ENCODE measurements around the gene ANO7. TPM values are rescaled to one million over a fixed set of nuclear protein-coding genes. Genes with fewer than 3 reads are reported as not detected.

ANO7 gene
- total RNA-seq, 5 donors from 2014 or later (not counting 1 experiment from before 2014, with no cell fraction given): 0.53 to 0.60 (median 0.53) TPM; not detected in 2

GRCh38 chr2:241230435-241230834 is 42.0 kb downstream of the ANO7 start:
- 97% methylated on average over 9 of the region's 19 CpGs for WGBS (ENCODE audit: insufficient coverage)
- Histone ChIP-seq H3K27ac (ENCODE audit: low read length) (no peak overlapping the region), H3K27me3 (replicated peaks in 1 of 2; ENCODE audit: control insufficient read depth in 2 of 2, extremely low read depth in 1 of 2, insufficient read depth in 2 of 2, low read length in 1 of 2) (no peaks in the 10 kb centered on the region), H3K36me3 (ENCODE audit: control insufficient read depth in 2 of 2, extremely low read depth in 1 of 2, insufficient read depth in 1 of 2, low read length in 1 of 2) (peaks cover 30 to 72% of the 10 kb centered on the region in 2 donors), H3K9me3 (no peaks in the 10 kb centered on the region), H3K4me3 (ENCODE audit: control insufficient read depth in 1 of 2, extremely low read depth in 1 of 2, low read length in 1 of 2) (no peak overlapping the region), H3K4me1 (ENCODE audit: control insufficient read depth in 1 of 2, extremely low read depth in 1 of 2, insufficient read depth in 2 of 2, low read length in 2 of 2) (no peaks in the 10 kb centered on the region)
- no peaks in the 10 kb centered on the region for H3K27me3 Mint-ChIP-seq
- H3K9me3 Mint-ChIP-seq: no peaks in the 10 kb centered on the region
- H3K27ac Mint-ChIP-seq: no peak overlapping the region
- CTCF ChIA-PET: no interaction called here
- no peak for DNase-seq
- H3K4me1 Mint-ChIP-seq: no peaks in the 10 kb centered on the region
- POLR2A ChIA-PET: interaction anchor here in 1 of 2 donors (0.7 kb wide), 1 partner anchor 369 kb away, joined by 5 read pairs; no protein-coding TSS in a partner anchor
- H3K4me3 Mint-ChIP-seq: no peak overlapping the region
- peaks cover 74% of the 10 kb centered on the region for H3K36me3 Mint-ChIP-seq
- ATAC-seq (replicated peaks in 1 of 4): no peak

- CTCF ChIA-PET: no interaction called here
- POLR2A ChIA-PET: no interaction called here
Observed at GRCh38 chr2:241232736-241233575, 44.5 kb downstream of the ANO7 start.

GRCh38 chr2:241234066-241234790 is 45.8 kb downstream of the ANO7 start:
- Mint-ChIP-seq H3K9me3 (no peaks in the 10 kb centered on the region), H3K27ac (no peak overlapping the region), H3K4me1 (no peaks in the 10 kb centered on the region), H3K36me3 (peaks cover 91% of the 10 kb centered on the region), H3K4me3 (no peak overlapping the region), H3K27me3 (no peaks in the 10 kb centered on the region)
- ChIA-PET POLR2A (no interaction called here), CTCF (interaction anchor here in 1 of 2 donors (0.5 kb wide), 1 partner anchor 13 kb away, joined by 3 read pairs; no protein-coding TSS in a partner anchor)
- no peak overlapping the region for H3K27ac ChIP-seq (ENCODE audit: low read length)
- H3K4me3 ChIP-seq (ENCODE audit: control insufficient read depth in 1 of 2, extremely low read depth in 1 of 2, low read length in 1 of 2): no peak overlapping the region
- peaks cover 38 to 91% of the 10 kb centered on the region in 2 donors for H3K36me3 ChIP-seq (ENCODE audit: control insufficient read depth in 2 of 2, extremely low read depth in 1 of 2, insufficient read depth in 1 of 2, low read length in 1 of 2)
- no peaks in the 10 kb centered on the region for H3K27me3 ChIP-seq (replicated peaks in 1 of 2; ENCODE audit: control insufficient read depth in 2 of 2, extremely low read depth in 1 of 2, insufficient read depth in 2 of 2, low read length in 1 of 2)
- 95% methylated on average over 11 of the region's 21 CpGs for WGBS (ENCODE audit: insufficient coverage)
- no peaks in the 10 kb centered on the region for H3K9me3 ChIP-seq
- no peak for DNase-seq
- ATAC-seq (replicated peaks in 1 of 4): no peak
- H3K4me1 ChIP-seq (ENCODE audit: control insufficient read depth in 1 of 2, extremely low read depth in 1 of 2, insufficient read depth in 2 of 2, low read length in 2 of 2): no peaks in the 10 kb centered on the region

More at GRCh38 chr2:241232736-241233575, 44.5 kb downstream of the ANO7 start:
- Histone ChIP-seq H3K27ac (ENCODE audit: low read length) (no peak overlapping the region), H3K9me3 (no peaks in the 10 kb centered on the region), H3K4me3 (ENCODE audit: control insufficient read depth in 1 of 2, extremely low read depth in 1 of 2, low read length in 1 of 2) (no peak overlapping the region), H3K36me3 (ENCODE audit: control insufficient read depth in 2 of 2, extremely low read depth in 1 of 2, insufficient read depth in 1 of 2, low read length in 1 of 2) (peaks cover 29 to 91% of the 10 kb centered on the region in 2 donors), H3K27me3 (replicated peaks in 1 of 2; ENCODE audit: control insufficient read depth in 2 of 2, extremely low read depth in 1 of 2, insufficient read depth in 2 of 2, low read length in 1 of 2) (no peaks in the 10 kb centered on the region), H3K4me1 (ENCODE audit: control insufficient read depth in 1 of 2, extremely low read depth in 1 of 2, insufficient read depth in 2 of 2, low read length in 2 of 2) (no peaks in the 10 kb centered on the region)
- H3K4me3 Mint-ChIP-seq: no peak overlapping the region
- ATAC-seq (replicated peaks in 1 of 4) (no peak), DNase-seq (no peak)
- no peaks in the 10 kb centered on the region for H3K27me3 Mint-ChIP-seq
- no peaks in the 10 kb centered on the region for H3K9me3 Mint-ChIP-seq
- WGBS (ENCODE audit: insufficient coverage): 95% methylated on average over 8 of the region's 13 CpGs
- no peaks in the 10 kb centered on the region for H3K4me1 Mint-ChIP-seq
- H3K27ac Mint-ChIP-seq: no peak overlapping the region
- H3K36me3 Mint-ChIP-seq: peaks cover 86% of the 10 kb centered on the region

- H3K4me1 ChIP-seq (ENCODE audit: control insufficient read depth in 1 of 2, extremely low read depth in 1 of 2, insufficient read depth in 2 of 2, low read length in 2 of 2): no peaks in the 10 kb centered on the region
- peaks cover 44 to 92% of the 10 kb centered on the region in 2 donors for H3K36me3 ChIP-seq (ENCODE audit: control insufficient read depth in 2 of 2, extremely low read depth in 1 of 2, insufficient read depth in 1 of 2, low read length in 1 of 2)
- ChIA-PET CTCF (interaction anchor here in 1 of 2 donors (0.5 kb wide), 1 partner anchor 12 kb away, joined by 3 read pairs; no protein-coding TSS in a partner anchor), POLR2A (no interaction called here)
- Mint-ChIP-seq H3K27ac (no peak overlapping the region), H3K4me3 (no peak overlapping the region), H3K4me1 (no peaks in the 10 kb centered on the region), H3K36me3 (peaks cover 93% of the 10 kb centered on the region), H3K27me3 (no peaks in the 10 kb centered on the region), H3K9me3 (no peaks in the 10 kb centered on the region)
- H3K27ac ChIP-seq (ENCODE audit: low read length): no peak overlapping the region
- no peak for DNase-seq
- no peaks in the 10 kb centered on the region for H3K9me3 ChIP-seq
- no peak overlapping the region for H3K4me3 ChIP-seq (ENCODE audit: control insufficient read depth in 1 of 2, extremely low read depth in 1 of 2, low read length in 1 of 2)
- WGBS (ENCODE audit: insufficient coverage): 96% methylated on average over 19 of the region's 26 CpGs
- no peak for ATAC-seq (replicated peaks in 1 of 4)
- H3K27me3 ChIP-seq (replicated peaks in 1 of 2; ENCODE audit: control insufficient read depth in 2 of 2, extremely low read depth in 1 of 2, insufficient read depth in 2 of 2, low read length in 1 of 2): no peaks in the 10 kb centered on the region
Observed at GRCh38 chr2:241234962-241235740, 46.7 kb downstream of the ANO7 start.

GRCh38 chr2:241235859-241236593 is 47.5 kb downstream of the ANO7 start:
- no peak overlapping the region for H3K4me3 ChIP-seq (ENCODE audit: control insufficient read depth in 1 of 2, extremely low read depth in 1 of 2, low read length in 1 of 2)
- H3K27ac ChIP-seq (ENCODE audit: low read length): no peak overlapping the region
- DNase-seq (no peak), ATAC-seq (replicated peaks in 1 of 4) (no peak)
- Mint-ChIP-seq H3K4me3 (no peak overlapping the region), H3K9me3 (no peaks in the 10 kb centered on the region), H3K27ac (no peak overlapping the region), H3K36me3 (peaks cover 95% of the 10 kb centered on the region), H3K4me1 (no peaks in the 10 kb centered on the region), H3K27me3 (no peaks in the 10 kb centered on the region)
- peaks cover 51 to 92% of the 10 kb centered on the region in 2 donors for H3K36me3 ChIP-seq (ENCODE audit: control insufficient read depth in 2 of 2, extremely low read depth in 1 of 2, insufficient read depth in 1 of 2, low read length in 1 of 2)
- ChIA-PET CTCF (no interaction called here), POLR2A (no interaction called here)
- H3K4me1 ChIP-seq (ENCODE audit: control insufficient read depth in 1 of 2, extremely low read depth in 1 of 2, insufficient read depth in 2 of 2, low read length in 2 of 2): no peaks in the 10 kb centered on the region
- no peaks in the 10 kb centered on the region for H3K27me3 ChIP-seq (replicated peaks in 1 of 2; ENCODE audit: control insufficient read depth in 2 of 2, extremely low read depth in 1 of 2, insufficient read depth in 2 of 2, low read length in 1 of 2)
- 93% methylated on average over 26 of the region's 30 CpGs for WGBS (ENCODE audit: insufficient coverage)
- H3K9me3 ChIP-seq: no peaks in the 10 kb centered on the region
